ENCODE measurements around the gene TRPM2.

The TRPM2 gene

DNA sequence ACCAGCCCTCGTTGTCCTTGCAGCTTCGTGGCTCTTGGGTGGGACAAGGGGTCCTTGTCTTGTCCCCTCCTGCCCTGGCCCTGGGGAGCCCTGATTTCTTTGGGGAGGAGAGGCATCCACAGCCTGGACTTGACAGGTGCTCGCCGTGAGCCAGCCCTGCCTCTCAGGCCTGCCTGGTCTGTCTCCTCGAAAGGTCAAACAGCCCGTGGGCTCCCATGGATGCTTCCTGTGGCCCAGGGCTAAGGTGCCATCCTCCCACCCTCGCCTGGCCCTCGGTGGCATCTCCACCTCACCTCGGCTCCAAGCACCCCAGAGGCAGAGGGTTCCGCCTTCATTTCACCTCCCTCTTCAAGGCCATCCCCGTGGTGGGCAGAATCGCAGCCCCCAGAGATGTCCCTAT lies 110.9 kb downstream of the TRPM2 start:
- no peak for TF ChIP-seq EZH2 (IDR thresholded peaks at IDR 0.05; ENCODE audit: borderline replicate concordance, low read depth, low read length, severe bottlenecking)
- TF ChIP-seq CTCF (IDR thresholded peaks at IDR 0.05; ENCODE audit: borderline replicate concordance, extremely low read depth, low read length, poor library complexity, severe bottlenecking) = no peak
- Histone ChIP-seq H3K27me3 (ENCODE audit: insufficient read depth, low read length, poor library complexity) (no peaks in the 10 kb centered on the region), H3K4me3 (ENCODE audit: low read depth in 1 of 2, low read length in 2 of 2) (no peak overlapping the region), H3K9ac (ENCODE audit: low read depth, low read length) (no peak overlapping the region), H3K9me3 (ENCODE audit: insufficient read depth, low read length, severe bottlenecking) (no peaks in the 10 kb centered on the region), H4K20me1 (ENCODE audit: insufficient read depth, low read length) (peaks cover 7% of the 10 kb centered on the region; the same call in 1 of the 2 replicates), H3K36me3 (ENCODE audit: insufficient read depth, low read length) (no peaks in the 10 kb centered on the region), H3K4me2 (ENCODE audit: insufficient read depth, low read length) (no peak overlapping the region), H3K4me1 (ENCODE audit: insufficient read depth, low read length) (no peaks in the 10 kb centered on the region), H2AFZ (ENCODE audit: low read depth, low read length) (no peak overlapping the region), H3K79me2 (ENCODE audit: insufficient read depth, low read length) (no peaks in the 10 kb centered on the region), H3K27ac (ENCODE audit: low read length) (no peak overlapping the region)
- ATAC-seq (ENCODE audit: insufficient read depth, low read depth) (no peak), DNase-seq (no peak)

GRCh38 chr21:44466351-44466954 lies 113.0 kb downstream of the TRPM2 start:
- H3K79me2 ChIP-seq (ENCODE audit: insufficient read depth, low read length) = no peaks in the 10 kb centered on the region
- H3K36me3 ChIP-seq (ENCODE audit: insufficient read depth, low read length) = no peaks in the 10 kb centered on the region
- H3K27me3 ChIP-seq (ENCODE audit: insufficient read depth, low read length, poor library complexity) = no peaks in the 10 kb centered on the region
- no peak overlapping the region for H2AFZ ChIP-seq (ENCODE audit: low read depth, low read length)
- TF ChIP-seq EZH2 (IDR thresholded peaks at IDR 0.05; ENCODE audit: borderline replicate concordance, low read depth, low read length, severe bottlenecking) (no peak), CTCF (IDR thresholded peaks at IDR 0.05; ENCODE audit: borderline replicate concordance, extremely low read depth, low read length, poor library complexity, severe bottlenecking) (no peak)
- no peak overlapping the region for H3K4me3 ChIP-seq (ENCODE audit: low read depth in 1 of 2, low read length in 2 of 2)
- ATAC-seq (ENCODE audit: insufficient read depth, low read depth) (no peak), DNase-seq (no peak)
- H3K4me1 ChIP-seq (ENCODE audit: insufficient read depth, low read length) = no peaks in the 10 kb centered on the region
- no peak overlapping the region for H3K4me2 ChIP-seq (ENCODE audit: insufficient read depth, low read length)
- H3K9ac ChIP-seq (ENCODE audit: low read depth, low read length) = no peak overlapping the region
- H3K9me3 ChIP-seq (ENCODE audit: insufficient read depth, low read length, severe bottlenecking) = no peaks in the 10 kb centered on the region
- H3K27ac ChIP-seq (ENCODE audit: low read length) = no peak overlapping the region
- H4K20me1 ChIP-seq (ENCODE audit: insufficient read depth, low read length) = peaks cover 3% of the 10 kb centered on the region; the same call in 1 of the 2 replicates

- Histone ChIP-seq H3K27me3 (ENCODE audit: insufficient read depth, low read length, poor library complexity) (no peaks in the 10 kb centered on the region), H2AFZ (ENCODE audit: low read depth, low read length) (no peak overlapping the region), H3K4me2 (ENCODE audit: insufficient read depth, low read length) (no peak overlapping the region), H3K27ac (ENCODE audit: low read length) (no peak overlapping the region), H4K20me1 (ENCODE audit: insufficient read depth, low read length) (peaks cover 3% of the 10 kb centered on the region; the same call in 1 of the 2 replicates), H3K79me2 (ENCODE audit: insufficient read depth, low read length) (no peaks in the 10 kb centered on the region), H3K9ac (ENCODE audit: low read depth, low read length) (no peak overlapping the region), H3K4me1 (ENCODE audit: insufficient read depth, low read length) (no peaks in the 10 kb centered on the region), H3K36me3 (ENCODE audit: insufficient read depth, low read length) (no peaks in the 10 kb centered on the region), H3K9me3 (ENCODE audit: insufficient read depth, low read length, severe bottlenecking) (no peaks in the 10 kb centered on the region), H3K4me3 (ENCODE audit: low read depth in 1 of 2, low read length in 2 of 2) (no peak overlapping the region)
- DNase-seq (no peak), ATAC-seq (ENCODE audit: insufficient read depth, low read depth) (no peak)
- TF ChIP-seq EZH2 (IDR thresholded peaks at IDR 0.05; ENCODE audit: borderline replicate concordance, low read depth, low read length, severe bottlenecking) (no peak), CTCF (IDR thresholded peaks at IDR 0.05; ENCODE audit: borderline replicate concordance, extremely low read depth, low read length, poor library complexity, severe bottlenecking) (no peak)
Observed at GRCh38 chr21:44466996-44467858, 113.8 kb downstream of the TRPM2 start.

All from DND-41 (cell line).